HG02973 (cell line): Measurements from ENCODE around the gene CPNE7.

Source experiments
- ATAC-seq: cut with Tn5 transposase; IDR thresholded peaks from one replicate; pipeline ENCODE4 v1.9.1; 2021; ENCODE audit warnings: moderate library complexity; ENCODE audit not compliant: unreplicated experiment

The CPNE7 gene

GRCh38 chr16:89602273-89602951, 26.9 kb downstream of the CPNE7 start:
- no peak for ATAC-seq

- ATAC-seq, result no peak
Observed at GRCh38 chr16:89602952-89603590, 27.5 kb downstream of the CPNE7 start.

GRCh38 chr16:89604764-89605163, 29.2 kb downstream of the CPNE7 start:
- no peak for ATAC-seq

- no peak for ATAC-seq
Observed at GRCh38 chr16:89605186-89605970, 29.8 kb downstream of the CPNE7 start.

- ATAC-seq, result no peak
Observed at GRCh38 chr16:89606006-89606405, 30.4 kb downstream of the CPNE7 start.

GRCh38 chr16:89607453-89607852, 31.9 kb downstream of the CPNE7 start:
- ATAC-seq, result no peak

- no peak for ATAC-seq
Observed at GRCh38 chr16:89607937-89608740, 32.6 kb downstream of the CPNE7 start.

GRCh38 chr16:89610108-89610453, 34.5 kb downstream of the CPNE7 start:
- ATAC-seq, result no peak

- ATAC-seq, result no peak
Observed at GRCh38 chr16:89612415-89613166, 37.0 kb downstream of the CPNE7 start.

GRCh38 chr16:89613231-89613953, 37.8 kb downstream of the CPNE7 start, which contains the start of gene DPEP1:
TSS of gene DPEP1 (plus strand) at chr16:89613642. CDS start at chr16:89630411, 16,769 bp downstream.
- no peak for ATAC-seq

GRCh38 chr16:89613954-89614459, 38.4 kb downstream of the CPNE7 start:
- ATAC-seq, result no peak

- no peak for ATAC-seq
Observed at GRCh38 chr16:89615176-89615575, 39.6 kb downstream of the CPNE7 start.

- no peak for ATAC-seq
Observed at GRCh38 chr16:89615596-89616090, 40.1 kb downstream of the CPNE7 start.

GRCh38 chr16:89616623-89617022, 41.1 kb downstream of the CPNE7 start:
- ATAC-seq, result no peak

GRCh38 chr16:89617036-89617435, 41.5 kb downstream of the CPNE7 start:
- ATAC-seq, result no peak

GRCh38 chr16:89618109-89618998, 42.8 kb downstream of the CPNE7 start:
- ATAC-seq, result no peak

GRCh38 chr16:89619840-89620239, 44.3 kb downstream of the CPNE7 start:
- no peak for ATAC-seq

- no peak for ATAC-seq
Observed at GRCh38 chr16:89620406-89620841, 44.9 kb downstream of the CPNE7 start.
